Measurements from ENCODE around the gene SEMA3E.

DNA sequence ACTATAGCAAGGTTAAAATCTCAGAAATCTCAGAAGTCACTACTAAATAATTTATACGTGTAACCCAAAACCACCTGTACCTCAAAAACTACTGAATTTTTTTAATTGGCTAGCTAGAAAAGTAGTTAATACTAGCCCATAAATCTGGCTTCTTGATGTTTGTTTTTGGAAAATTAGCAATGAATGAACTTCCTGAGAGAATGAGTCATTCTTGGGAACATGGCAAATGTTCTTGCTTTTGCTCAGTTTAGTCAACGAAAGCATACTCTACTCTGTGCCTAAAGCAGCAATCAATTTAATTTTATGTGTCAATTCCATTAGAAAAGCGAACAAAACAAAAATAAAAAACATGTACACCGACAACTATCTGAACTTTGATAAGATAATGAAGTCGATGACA lies 69.2 kb downstream of the SEMA3E start:
- TF ChIP-seq EZH2 (IDR thresholded peaks at IDR 0.05) (no peak), POLR2AphosphoS5 (IDR thresholded peaks at IDR 0.05; ENCODE audit: borderline replicate concordance, low read depth, low read length) (no peak), FOXP2 (optimal IDR thresholded peaks at IDR 0.05; ENCODE audit: control extremely low read depth, extremely low read length, insufficient read depth) (no peak)
